ENCODE data around the gene LSS.
"Not testable (repeated sequence)": the region's sequence is repeated elsewhere in the genome, so short reads cannot be mapped to it uniquely, and the experiment has no call there.

The LSS gene

DNA sequence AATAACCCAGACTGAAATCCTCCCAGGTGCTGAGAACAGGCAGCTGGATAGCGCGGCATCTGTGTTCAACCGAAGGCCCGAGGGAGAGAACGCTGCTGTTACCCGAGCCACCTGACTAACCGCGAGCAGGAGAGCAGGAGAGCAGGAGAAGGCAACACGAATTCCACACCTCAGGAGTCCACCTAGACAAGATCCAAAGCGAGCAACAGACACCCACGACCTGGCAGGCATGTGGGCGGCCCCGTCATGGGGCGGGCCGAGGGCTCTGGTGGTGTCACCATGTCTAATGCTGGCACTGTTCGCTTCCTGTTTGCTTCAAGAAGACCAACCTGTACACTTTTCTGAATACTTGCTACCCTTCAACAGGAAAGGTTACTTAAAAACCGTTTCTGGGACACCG, 23.4 kb downstream of the LSS start:
- no peak for DNase-seq (ENCODE audit: low read depth, low spot score)

GRCh38 chr21:46203203-46203600, 25.4 kb downstream of the LSS start:
- no peak for DNase-seq (ENCODE audit: low read depth, low spot score)

- DNase-seq (ENCODE audit: low read depth, low spot score) = no peak
These were observed 25.9 kb downstream of the LSS start for GRCh38 chr21:46202592-46203202.

DNA sequence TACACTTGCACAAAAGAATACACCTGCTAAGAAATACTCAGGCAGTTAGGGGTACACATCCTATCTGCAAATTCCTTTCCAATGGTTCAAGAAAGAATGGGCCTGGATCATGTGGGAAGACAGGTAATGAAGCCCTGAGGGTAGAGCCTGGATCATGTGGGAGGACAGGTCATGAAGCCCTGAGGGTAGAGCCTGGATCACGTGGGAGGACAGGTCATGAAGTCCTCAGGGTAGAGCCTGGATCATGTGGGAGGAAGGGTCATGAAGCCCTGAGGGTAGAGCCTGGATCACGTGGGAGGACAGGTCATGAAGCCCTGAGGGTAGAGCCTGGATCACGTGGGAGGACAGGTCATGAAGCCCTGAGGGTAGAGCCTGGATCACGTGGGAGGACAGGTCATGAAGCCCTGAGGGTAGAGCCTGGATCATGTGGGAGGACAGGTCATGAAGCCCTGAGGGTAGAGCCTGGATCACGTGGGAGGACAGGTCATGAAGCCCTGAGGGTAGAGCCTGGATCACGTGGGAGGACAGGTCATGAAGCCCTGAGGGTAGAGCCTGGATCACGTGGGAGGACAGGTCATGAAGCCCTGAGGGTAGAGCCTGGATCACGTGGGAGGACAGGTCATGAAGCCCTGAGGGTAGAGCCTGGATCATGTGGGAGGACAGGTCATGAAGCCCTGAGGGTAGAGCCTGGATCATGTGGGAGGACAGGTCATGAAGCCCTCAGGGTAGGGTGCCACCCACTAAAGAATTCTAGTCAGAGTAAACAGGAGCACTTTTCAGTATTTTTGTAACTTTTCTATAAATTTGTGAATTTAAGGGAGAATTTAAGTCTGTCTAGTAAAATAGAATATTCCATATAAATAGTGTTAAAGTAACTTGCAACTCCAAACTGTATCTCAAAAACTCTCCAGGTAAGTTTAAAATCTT, 27.4 kb downstream of the LSS start:
- not testable (repeated sequence) for DNase-seq (ENCODE audit: low read depth, low spot score)

GRCh38 chr21:46199436-46200373, 28.9 kb downstream of the LSS start:
- no peak for DNase-seq (ENCODE audit: low read depth, low spot score)

GRCh38 chr21:46196733-46197132, 31.8 kb downstream of the LSS start:
- DNase-seq (ENCODE audit: low read depth, low spot score) = no peak

DNA sequence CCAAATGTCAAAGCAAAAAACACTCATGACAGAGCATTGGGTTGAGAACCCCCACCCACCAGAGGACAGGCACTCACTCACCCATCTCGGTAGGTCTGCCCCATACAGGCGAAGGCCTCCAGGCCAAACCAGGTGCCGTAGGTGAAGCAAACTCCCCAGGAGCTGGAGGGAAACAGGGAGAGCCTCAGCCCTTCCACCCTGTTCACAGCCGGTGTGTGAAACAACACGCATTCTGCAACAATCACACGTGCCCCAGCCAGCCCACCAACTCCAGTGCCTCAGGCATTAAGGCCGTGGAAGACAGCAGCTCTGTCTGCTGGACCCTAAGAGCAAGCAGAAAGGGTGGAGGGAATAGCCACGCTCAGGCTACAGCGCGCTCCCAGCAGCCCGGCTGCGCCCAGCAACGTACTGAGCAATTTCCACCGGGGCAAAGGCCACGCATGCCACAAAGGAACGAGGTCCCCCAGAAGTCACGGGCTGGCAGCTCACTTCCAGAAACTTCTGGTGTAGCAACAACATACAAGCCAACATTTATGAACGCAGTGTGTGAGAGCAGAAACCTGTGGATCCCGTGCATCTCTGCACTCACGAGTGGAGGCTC, 32.9 kb downstream of the LSS start:
- DNase-seq (ENCODE audit: low read depth, low spot score) = no peak

DNA sequence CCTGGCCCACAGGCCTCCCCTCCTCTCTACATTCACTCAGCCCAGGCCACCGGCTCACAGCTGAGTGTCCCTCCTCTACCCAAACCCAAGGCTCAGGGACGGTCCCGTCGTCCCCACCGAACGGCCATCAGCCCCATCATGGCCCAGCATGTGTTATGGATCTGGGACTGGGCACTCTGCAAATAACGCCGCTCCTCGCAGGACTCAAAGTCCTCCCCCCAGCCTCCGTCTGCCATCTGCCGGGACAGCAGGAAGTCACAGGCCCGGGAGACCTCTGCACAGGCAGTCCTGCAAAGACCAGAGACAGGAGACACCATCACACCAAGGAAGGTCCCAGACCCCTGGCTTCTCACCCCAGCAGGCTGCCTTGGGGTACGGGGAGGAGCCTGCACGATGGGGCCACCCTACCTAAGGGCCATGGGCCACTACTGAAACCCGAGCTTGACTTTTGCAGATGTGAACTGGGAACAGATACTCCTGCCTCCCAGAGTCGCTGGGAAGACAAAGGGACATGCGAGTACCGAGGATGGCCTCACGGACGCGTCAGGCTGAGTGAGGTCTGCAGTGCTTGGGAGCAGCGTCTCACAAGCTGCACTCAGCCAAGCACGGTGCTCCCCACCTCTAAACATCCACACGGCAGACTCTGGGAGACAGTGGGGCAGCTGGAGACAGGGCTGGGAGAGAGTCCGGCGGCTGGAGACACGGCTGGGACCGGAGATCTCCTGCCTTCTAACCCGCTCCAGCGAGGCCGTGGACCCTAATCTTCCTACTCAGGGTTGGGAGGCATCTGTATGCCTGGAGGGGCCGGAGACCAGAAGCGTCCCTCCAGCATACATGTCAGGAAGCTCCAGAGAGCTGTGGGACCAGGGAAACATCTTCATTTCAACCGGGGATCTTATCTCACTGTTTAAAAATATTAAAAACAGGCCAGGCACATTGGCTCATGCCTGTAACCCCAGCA, 33.9 kb downstream of the LSS start:
- no peak for DNase-seq (ENCODE audit: low read depth, low spot score)

- DNase-seq (ENCODE audit: low read depth, low spot score) = no peak
These were observed 34.7 kb downstream of the LSS start for GRCh38 chr21:46193829-46194373.

GRCh38 chr21:46191686-46192575, 36.6 kb downstream of the LSS start:
- DNase-seq (ENCODE audit: low read depth, low spot score) = no peak

- no peak for DNase-seq (ENCODE audit: low read depth, low spot score)
These were observed 37.3 kb downstream of the LSS start for GRCh38 chr21:46191257-46191685.

- no peak for DNase-seq (ENCODE audit: low read depth, low spot score)
These were observed 38.0 kb downstream of the LSS start for GRCh38 chr21:46190491-46191131.

- DNase-seq (ENCODE audit: low read depth, low spot score) = no peak
These were observed 38.5 kb downstream of the LSS start for GRCh38 chr21:46189959-46190490.

DNA sequence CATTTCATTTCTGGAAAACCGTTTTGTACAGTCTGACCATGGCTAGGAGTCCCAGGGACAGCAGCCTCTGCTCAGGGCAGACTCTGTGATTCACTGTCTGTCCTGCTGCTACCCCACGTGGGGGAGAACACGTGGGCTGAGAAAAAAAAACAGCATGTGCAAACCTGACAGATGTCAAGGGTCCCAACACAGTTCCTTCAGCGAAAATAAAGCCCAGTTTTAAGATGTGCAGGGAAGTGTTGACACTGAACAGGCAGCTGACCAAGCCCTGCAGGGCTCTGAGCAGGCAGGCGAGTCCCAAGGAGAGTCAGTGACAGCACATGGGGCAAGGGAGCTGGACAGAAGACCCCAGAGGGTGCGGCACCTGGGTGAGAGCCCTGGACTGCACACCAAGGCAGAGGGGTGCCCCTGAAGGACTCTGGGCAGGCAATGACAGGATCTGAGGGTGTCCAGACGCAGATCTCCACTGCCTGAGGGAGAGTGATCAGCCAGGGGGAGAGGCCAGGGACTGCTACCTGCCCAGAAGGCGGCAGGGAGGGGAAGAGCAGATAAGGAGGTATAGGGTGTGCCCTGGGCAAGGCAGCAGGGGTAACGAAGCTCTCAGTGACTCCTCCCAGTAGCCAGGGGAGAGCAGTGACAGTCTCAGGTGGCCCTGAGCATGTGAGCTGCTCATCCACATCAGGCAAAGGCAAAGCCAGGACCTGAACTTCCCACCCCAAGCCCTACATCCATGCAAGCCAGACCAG, 39.2 kb downstream of the LSS start:
- DNase-seq (ENCODE audit: low read depth, low spot score) = no peak

GRCh38 chr21:46188226-46189212, 40.1 kb downstream of the LSS start:
- DNase-seq (ENCODE audit: low read depth, low spot score) = no peak

GRCh38 chr21:46187814-46188213, 40.8 kb downstream of the LSS start:
- DNase-seq (ENCODE audit: low read depth, low spot score) = no peak
